ENCODE measurements around the gene AKR1E2. TPM values are rescaled to one million over a fixed set of nuclear protein-coding genes. Genes with fewer than 3 reads are reported as not detected.

The AKR1E2 gene
- total RNA-seq, 1 donor from 2014 or later = 1.4 TPM

DNA sequence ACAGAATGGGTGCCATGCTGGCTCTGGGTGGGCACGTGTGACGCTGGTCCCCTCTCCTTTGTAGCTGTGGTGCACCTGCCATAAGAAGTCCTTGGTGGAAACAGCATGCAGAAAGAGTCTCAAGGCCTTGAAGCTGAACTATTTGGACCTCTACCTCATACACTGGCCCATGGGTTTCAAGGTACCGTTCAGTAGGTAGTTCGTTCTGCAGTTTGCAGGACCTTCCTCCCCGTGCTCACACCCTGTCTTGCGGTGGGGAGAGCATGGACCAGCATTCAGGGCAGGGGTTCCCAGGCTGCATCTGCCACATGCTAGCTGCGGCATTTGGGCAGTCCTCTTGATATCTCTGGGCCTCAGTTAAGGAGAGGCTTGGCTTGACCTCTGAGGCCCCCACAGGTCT, 7.3 kb downstream of the AKR1E2 start:
- peaks cover 4% of the 10 kb centered on the region for H3K4me1 Mint-ChIP-seq (ENCODE audit: low read depth, unreplicated experiment)

DNA sequence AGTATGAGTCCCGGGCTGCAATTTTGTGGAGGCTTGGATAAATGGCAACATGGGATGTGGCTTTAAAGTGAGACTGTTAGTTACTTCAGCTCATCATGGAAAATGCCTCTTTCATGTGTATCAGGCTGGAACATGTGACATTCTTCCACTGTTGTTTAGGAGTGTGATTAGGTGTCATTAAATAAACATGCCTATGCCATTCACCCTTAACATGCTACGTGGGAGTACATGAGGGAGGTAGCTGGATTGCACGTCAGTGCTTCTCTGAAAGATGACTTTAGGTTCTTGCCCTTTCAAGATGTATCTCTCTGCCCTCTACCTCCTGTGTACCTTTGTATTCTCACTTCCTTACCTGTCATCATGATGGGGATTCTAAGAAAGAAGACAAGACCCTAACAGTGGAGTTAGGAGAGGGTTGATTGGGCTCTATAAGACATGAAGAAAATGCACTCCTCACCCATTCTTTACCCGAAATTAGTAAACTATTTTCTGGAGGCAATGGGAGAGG, 8.9 kb downstream of the AKR1E2 start:
- Histone ChIP-seq H3K27ac (ENCODE audit: low read depth, low read length) (no peak overlapping the region), H3K9me3 (ENCODE audit: insufficient read depth, low read depth, low read length) (no peaks in the 10 kb centered on the region), H4K20me1 (ENCODE audit: insufficient read depth, low read length) (no peaks in the 10 kb centered on the region), H3K4me1 (ENCODE audit: insufficient read depth, low read length) (no peaks in the 10 kb centered on the region), H3K79me2 (ENCODE audit: insufficient read depth, low read length) (no peaks in the 10 kb centered on the region), H3K4me3 (ENCODE audit: insufficient read depth, low read depth, low read length) (no peak overlapping the region), H3K36me3 (ENCODE audit: insufficient read depth, low read length) (no peaks in the 10 kb centered on the region), H2AFZ (ENCODE audit: low read depth, low read length) (no peak overlapping the region), H3K9ac (ENCODE audit: low read length) (no peak overlapping the region), H3K4me2 (ENCODE audit: low read length) (no peak overlapping the region), H3K27me3 (ENCODE audit: insufficient read depth, low read length) (no peaks in the 10 kb centered on the region)
- Mint-ChIP-seq H3K36me3 (ENCODE audit: low read depth, unreplicated experiment) (no peaks in the 10 kb centered on the region), H3K27me3 (ENCODE audit: low read depth, unreplicated experiment) (peaks cover 20% of the 10 kb centered on the region), H3K9me3 (ENCODE audit: unreplicated experiment) (no peaks in the 10 kb centered on the region), H3K27ac (ENCODE audit: unreplicated experiment) (no peak overlapping the region), H3K4me1 (ENCODE audit: low read depth, unreplicated experiment) (no peaks in the 10 kb centered on the region), H3K4me3 (ENCODE audit: unreplicated experiment) (no peak overlapping the region)
- no peak for TF ChIP-seq EZH2 (IDR thresholded peaks at IDR 0.05; ENCODE audit: insufficient read depth, low read length)
- TF ChIP-seq, protein P1, sequence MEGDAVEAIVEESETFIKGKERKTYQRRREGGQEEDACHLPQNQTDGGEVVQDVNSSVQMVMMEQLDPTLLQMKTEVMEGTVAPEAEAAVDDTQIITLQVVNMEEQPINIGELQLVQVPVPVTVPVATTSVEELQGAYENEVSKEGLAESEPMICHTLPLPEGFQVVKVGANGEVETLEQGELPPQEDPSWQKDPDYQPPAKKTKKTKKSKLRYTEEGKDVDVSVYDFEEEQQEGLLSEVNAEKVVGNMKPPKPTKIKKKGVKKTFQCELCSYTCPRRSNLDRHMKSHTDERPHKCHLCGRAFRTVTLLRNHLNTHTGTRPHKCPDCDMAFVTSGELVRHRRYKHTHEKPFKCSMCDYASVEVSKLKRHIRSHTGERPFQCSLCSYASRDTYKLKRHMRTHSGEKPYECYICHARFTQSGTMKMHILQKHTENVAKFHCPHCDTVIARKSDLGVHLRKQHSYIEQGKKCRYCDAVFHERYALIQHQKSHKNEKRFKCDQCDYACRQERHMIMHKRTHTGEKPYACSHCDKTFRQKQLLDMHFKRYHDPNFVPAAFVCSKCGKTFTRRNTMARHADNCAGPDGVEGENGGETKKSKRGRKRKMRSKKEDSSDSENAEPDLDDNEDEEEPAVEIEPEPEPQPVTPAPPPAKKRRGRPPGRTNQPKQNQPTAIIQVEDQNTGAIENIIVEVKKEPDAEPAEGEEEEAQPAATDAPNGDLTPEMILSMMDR (IDR thresholded peaks at IDR 0.05; ENCODE audit: insufficient read depth, low read depth, low read length) = no peak
- no peak for DNase-seq (ENCODE audit: low read depth)
- FAIRE-seq = no peak

More for the DNA sequence above, 7.3 kb downstream of the AKR1E2 start:
- no peaks in the 10 kb centered on the region for H3K9me3 ChIP-seq (ENCODE audit: insufficient read depth, low read depth, low read length)
- H3K4me3 ChIP-seq (ENCODE audit: insufficient read depth, low read depth, low read length) = no peak overlapping the region
- Mint-ChIP-seq H3K36me3 (ENCODE audit: low read depth, unreplicated experiment) (no peaks in the 10 kb centered on the region), H3K4me3 (ENCODE audit: unreplicated experiment) (no peak overlapping the region), H3K27ac (ENCODE audit: unreplicated experiment) (no peak overlapping the region), H3K9me3 (ENCODE audit: unreplicated experiment) (no peaks in the 10 kb centered on the region), H3K27me3 (ENCODE audit: low read depth, unreplicated experiment) (peaks cover 18% of the 10 kb centered on the region)
- no peak overlapping the region for H3K4me2 ChIP-seq (ENCODE audit: low read length)
- no peaks in the 10 kb centered on the region for H4K20me1 ChIP-seq (ENCODE audit: insufficient read depth, low read length)
- TF ChIP-seq, protein P1 (IDR thresholded peaks at IDR 0.05; ENCODE audit: insufficient read depth, low read depth, low read length) = no peak
- no peak for TF ChIP-seq EZH2 (IDR thresholded peaks at IDR 0.05; ENCODE audit: insufficient read depth, low read length)
- no peak overlapping the region for H3K27ac ChIP-seq (ENCODE audit: low read depth, low read length)
- H2AFZ ChIP-seq (ENCODE audit: low read depth, low read length) = no peak overlapping the region
- H3K79me2 ChIP-seq (ENCODE audit: insufficient read depth, low read length) = no peaks in the 10 kb centered on the region
- no peaks in the 10 kb centered on the region for H3K36me3 ChIP-seq (ENCODE audit: insufficient read depth, low read length)
- no peak for DNase-seq (ENCODE audit: low read depth)
- H3K4me1 ChIP-seq (ENCODE audit: insufficient read depth, low read length) = no peaks in the 10 kb centered on the region
- no peak overlapping the region for H3K9ac ChIP-seq (ENCODE audit: low read length)
- H3K27me3 ChIP-seq (ENCODE audit: insufficient read depth, low read length) = no peaks in the 10 kb centered on the region
- no peak for FAIRE-seq

GRCh38 chr10:4835494-4835918, 9.5 kb downstream of the AKR1E2 start:
- Histone ChIP-seq H3K9me3 (ENCODE audit: insufficient read depth, low read depth, low read length) (no peaks in the 10 kb centered on the region), H3K79me2 (ENCODE audit: insufficient read depth, low read length) (no peaks in the 10 kb centered on the region), H4K20me1 (ENCODE audit: insufficient read depth, low read length) (no peaks in the 10 kb centered on the region), H3K9ac (ENCODE audit: low read length) (no peak overlapping the region), H2AFZ (ENCODE audit: low read depth, low read length) (no peak overlapping the region), H3K36me3 (ENCODE audit: insufficient read depth, low read length) (no peaks in the 10 kb centered on the region), H3K4me2 (ENCODE audit: low read length) (no peak overlapping the region), H3K27ac (ENCODE audit: low read depth, low read length) (no peak overlapping the region), H3K4me1 (ENCODE audit: insufficient read depth, low read length) (no peaks in the 10 kb centered on the region), H3K27me3 (ENCODE audit: insufficient read depth, low read length) (no peaks in the 10 kb centered on the region), H3K4me3 (ENCODE audit: insufficient read depth, low read depth, low read length) (no peak overlapping the region)
- no peak for TF ChIP-seq EZH2 (IDR thresholded peaks at IDR 0.05; ENCODE audit: insufficient read depth, low read length)
- TF ChIP-seq, protein P1 (IDR thresholded peaks at IDR 0.05; ENCODE audit: insufficient read depth, low read depth, low read length) = no peak
- Mint-ChIP-seq H3K27me3 (ENCODE audit: low read depth, unreplicated experiment) (peaks cover 23% of the 10 kb centered on the region), H3K4me1 (ENCODE audit: low read depth, unreplicated experiment) (no peaks in the 10 kb centered on the region), H3K4me3 (ENCODE audit: unreplicated experiment) (no peak overlapping the region), H3K36me3 (ENCODE audit: low read depth, unreplicated experiment) (no peaks in the 10 kb centered on the region), H3K27ac (ENCODE audit: unreplicated experiment) (no peak overlapping the region), H3K9me3 (ENCODE audit: unreplicated experiment) (no peaks in the 10 kb centered on the region)
- FAIRE-seq = no peak
- no peak for DNase-seq (ENCODE audit: low read depth)
